GM12878 (cell line): ENCODE measurements around the gene HM13. TPM values are rescaled to one million over a fixed set of nuclear protein-coding genes. Genes with fewer than 3 reads are reported as not detected.

ENCODE experiments used
- ATAC-seq: fragments of 200-7000 bp; cut with Tn5 transposase; 3 replicates; pipeline ENCODE4 v1.9.1; 2020; ENCODE audit warnings: mild to moderate bottlenecking, moderate library complexity
- BruUV-seq: library from RNA; stranded (reverse); fragments of 400-500 nt; replicated peaks from 2 replicates; lab custom pipeline; 2021; lab: Mats Ljungman, UMichigan
- CTCF ChIA-PET: fragments of 300-600 bp; sonication (Branson Sonifier 250); formaldehyde crosslinking; extraction: SDS; loops from one replicate; lab custom pipeline; 2021; ENCODE audit warnings: inconsistent platforms; lab: Yijun Ruan, JAX
- POLR2A ChIA-PET: fragments of 350-600 bp; formaldehyde crosslinking; extraction: SDS; loops from one replicate; lab custom pipeline; 2021; ENCODE audit warnings: inconsistent platforms; lab: Charles Lee
- RAD21 ChIA-PET: fragments of 300-600 bp; sonication (Branson Sonifier 250); formaldehyde crosslinking; loops from one replicate; lab custom pipeline; 2023; ENCODE audit warnings: antibody characterized with exemption; ENCODE audit not compliant: unreplicated experiment; lab: Charles Lee
- SMC1A ChIA-PET: fragments of 300-600 bp; sonication (Branson Sonifier 250); formaldehyde crosslinking; loops from one replicate; lab custom pipeline; 2023; ENCODE audit not compliant: unreplicated experiment, uncharacterized antibody; lab: Charles Lee
- DNase-seq: peaks from one replicate; pipeline ENCODE4 v3.0.0-alpha.2; 2011; ENCODE audit warnings: low read depth, low spot score
- FAIRE-seq: peaks from 3 replicates; lab custom pipeline; 2011; peaks lifted over from hg19 to GRCh38; lab: Jason Lieb, UNC
- H2AFZ ChIP-seq: 2 replicates; pipeline ENCODE4 v1.6.0; 2011; ENCODE audit warnings: low read depth, low read length, control low read depth; ENCODE audit not compliant: control insufficient read depth
- H3K27ac ChIP-seq: 2 replicates; pipeline ENCODE4 v1.5.1; 2011; ENCODE audit warnings: control low read depth; ENCODE audit not compliant: control insufficient read depth, insufficient read depth
- H3K27me3 ChIP-seq, 2 experiments: replicated peaks in 1 of 2; 2 replicates each; pipeline versions ENCODE4 v1.6.0 to v1.6.1; 2011; ENCODE audit warnings: low read length in 1 of 2; ENCODE audit not compliant: control insufficient read depth in 2 of 2, insufficient read depth in 2 of 2
- H3K36me3 ChIP-seq, 2 experiments: 2 replicates each; pipeline ENCODE4 v1.5.1; 2011; ENCODE audit warnings: low read length in 1 of 2; ENCODE audit not compliant: control insufficient read depth in 2 of 2, insufficient read depth in 2 of 2
- H3K4me1 ChIP-seq: 2 replicates; pipeline ENCODE4 v1.6.1; 2011; ENCODE audit warnings: mild to moderate bottlenecking, low read length, moderate library complexity, mixed read lengths; ENCODE audit not compliant: control insufficient read depth, insufficient read depth
- H3K4me2 ChIP-seq: 2 replicates; pipeline ENCODE4 v1.6.0; 2011; ENCODE audit warnings: control low read depth; ENCODE audit not compliant: control insufficient read depth, insufficient read depth
- H3K4me3 ChIP-seq: fragments of 200-600 bp; sonication (generic); 2 replicates; pipeline ENCODE4 v1.5.1; 2016
- H3K79me2 ChIP-seq: 2 replicates; pipeline ENCODE4 v1.6.0; 2011; ENCODE audit warnings: low read length; ENCODE audit not compliant: control insufficient read depth, insufficient read depth
- H3K9ac ChIP-seq: 2 replicates; pipeline ENCODE4 v1.8.0; 2011; ENCODE audit warnings: low read length, control low read depth, mixed read lengths; ENCODE audit not compliant: control insufficient read depth, insufficient read depth
- H3K9me3 ChIP-seq: replicated peaks from 3 replicates; pipeline ENCODE4 v1.5.1; 2011; ENCODE audit warnings: mild to moderate bottlenecking, low read length; ENCODE audit not compliant: control insufficient read depth, insufficient read depth
- H4K20me1 ChIP-seq: 2 replicates; pipeline ENCODE4 v1.6.0; 2011; ENCODE audit not compliant: control insufficient read depth, insufficient read depth
- ASH2L ChIP-seq: fragments of 300-600, 200-600 bp; sonication (generic); IDR thresholded peaks from 2 replicates; pipeline ENCODE4 v1.6.1; 2017; ENCODE audit warnings: low read depth, mild to moderate bottlenecking, borderline replicate concordance
- FOS ChIP-seq: IDR thresholded peaks from 3 replicates; pipeline ENCODE4 v1.6.1; 2011; ENCODE audit warnings: borderline replicate concordance; ENCODE audit not compliant: insufficient read length; ENCODE audit errors: extremely low read depth
- POLR2A ChIP-seq: IDR thresholded peaks from 2 replicates; pipeline ENCODE4 v1.6.1; 2011; ENCODE audit warnings: low read depth, mild to moderate bottlenecking, low read length
- SUPT20H ChIP-seq: IDR thresholded peaks from 2 replicates; pipeline ENCODE4 v1.6.1; 2011; ENCODE audit warnings: low read depth, mild to moderate bottlenecking, low read length, moderate library complexity, borderline replicate concordance; ENCODE audit not compliant: control insufficient read depth
- ZNF622 ChIP-seq: fragments of 450-650 bp; IDR thresholded peaks from 2 replicates; pipeline ENCODE4 v1.6.1; 2017; ENCODE audit warnings: mild to moderate bottlenecking, inconsistent platforms
- WGBS: methylation state at CpG from one replicate; pipeline ENCODE4 v1.1.6; 2016; ENCODE audit warnings: low lambda C conversion rate; ENCODE audit not compliant: insufficient replicate concordance, insufficient coverage; ENCODE audit errors: missing lambda C conversion rate; 5-methylcytosine and 5-hydroxymethylcytosine counted together
- in situ Hi-C: fragments of 300-500 bp; cut with MboI; formaldehyde crosslinking; loops from 9 replicates; pipeline ENCODE4 v1.14.3; 2018; ENCODE audit warnings: mixed read lengths
- intact Hi-C: fragments of 100-400 bp; cut with micrococcal nuclease; formaldehyde crosslinking; loops from one replicate; pipeline ENCODE4 v1.14.2; 2022; ENCODE audit not compliant: unreplicated experiment
- polyA plus RNA-seq, 11 experiments: library from polyadenylated mRNA; depleted of rRNA in 4 of 11; unstranded in 6 of 11; stranded (reverse) in 5 of 11; fragments of >200 nt; fragmentation: Nextera tagmentation in 4 of 11; fragmentation: Illumina TruSeq in 1 of 11; extraction: Ambion mirVana in 4 of 11; extraction: Trizol in 1 of 11; gene quantifications; 1 replicate in 1 of 11; 2 replicates in 10 of 11; pipeline versions ENCODE4 v1.2.1 to v1.2.3, GENCODE V29; 2011 to 2016; ENCODE audit warnings: inconsistent platforms in 2 of 11, missing spikeins in 2 of 11, low read depth in 1 of 11
- total RNA-seq, 4 experiments: library from RNA; depleted of rRNA in 3 of 4; stranded (reverse); fragments of >200 nt in 3 of 4; fragmentation: Illumina TruSeq in 1 of 4; extraction: Trizol in 1 of 4; gene quantifications; 2 replicates each; pipeline versions ENCODE4 v1.2.1 to v1.2.3, GENCODE V29; 2013 to 2021
- TF ChIP-seq, protein P1 (sequence below): IDR thresholded peaks from 2 replicates; pipeline ENCODE4 v1.6.1; 2012; ENCODE audit warnings: low read length, inconsistent platforms
- TF ChIP-seq, protein P2 (sequence below): IDR thresholded peaks from 2 replicates; pipeline ENCODE4 v1.6.1; 2012; ENCODE audit warnings: mild to moderate bottlenecking, low read depth, low read length

The HM13 gene
- total and polyA plus RNA-seq, 10 of the 15 experiments (the other 5 are each of a cell fraction or from before 2014, with no cell fraction given) = 4.8 to 185 (median 81.7) TPM

DNA sequence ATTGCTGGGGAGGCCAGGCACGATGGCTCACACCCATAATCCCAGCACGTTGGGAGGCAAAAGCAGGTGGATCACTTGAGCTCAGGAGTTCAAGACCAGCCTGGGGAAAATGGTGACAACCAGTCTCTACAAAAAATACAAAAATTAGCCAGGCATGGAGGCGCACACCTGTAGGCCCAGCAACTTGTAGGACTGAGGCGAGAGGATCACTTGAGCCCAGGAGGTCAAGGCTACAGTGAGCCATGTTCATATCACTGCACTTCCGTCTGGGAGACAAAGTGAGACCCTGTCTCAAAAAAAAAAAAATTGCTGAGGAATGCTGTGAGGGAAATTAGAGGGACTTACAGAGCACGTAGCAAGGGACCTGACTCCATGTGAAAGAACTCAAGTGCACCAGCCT lies 50.0 kb downstream of the HM13 start:
- H3K9ac ChIP-seq = no peak overlapping the region
- DNase-seq (no peak), FAIRE-seq (no peak), ATAC-seq (no peak)
- no peaks in the 10 kb centered on the region for H3K4me1 ChIP-seq
- H3K36me3 ChIP-seq = peaks cover 18 to 20% of the 10 kb centered on the region in 2 experiments
- CTCF ChIA-PET = interaction anchor here (6.0 to 29.1 kb wide), 2 partner anchors 13 to 47 kb away, joined by 56 to 958 read pairs; partner anchors contain the start of gene ID1
- intact Hi-C loops = loop anchor here (5.0 kb wide), 1 partner anchor 158 kb away; the partner anchor contains the start of gene BCL2L1
- POLR2A ChIA-PET = no interaction called here
- 89% methylated on average over 6 of the region's 6 CpGs for WGBS
- TF ChIP-seq POLR2A = 0 out of 2 replicates have a peak, but pooled peaks have one; percentile 41
- TF ChIP-seq SUPT20H = no peak
- H2AFZ ChIP-seq = no peak overlapping the region
- H3K4me3 ChIP-seq = no peak overlapping the region
- SMC1A ChIA-PET = interaction anchor here (1.9 to 10.3 kb wide), 3 partner anchors 9 to 48 kb away, joined by 5 to 108 read pairs (median 83); no protein-coding TSS in a partner anchor
- H3K4me2 ChIP-seq = no peak overlapping the region
- RAD21 ChIA-PET = interaction anchor here (6.3 kb wide), 1 partner anchor 47 kb away, joined by 126 read pairs; no protein-coding TSS in a partner anchor
- H3K27me3 ChIP-seq = no peaks in the 10 kb centered on the region
- H3K27ac ChIP-seq = no peak overlapping the region
- H3K9me3 ChIP-seq = no peaks in the 10 kb centered on the region
- H4K20me1 ChIP-seq = no peaks in the 10 kb centered on the region
- H3K79me2 ChIP-seq = no peaks in the 10 kb centered on the region
- no TSS peak for BruUV-seq
- in situ Hi-C loops = no loop called here

DNA sequence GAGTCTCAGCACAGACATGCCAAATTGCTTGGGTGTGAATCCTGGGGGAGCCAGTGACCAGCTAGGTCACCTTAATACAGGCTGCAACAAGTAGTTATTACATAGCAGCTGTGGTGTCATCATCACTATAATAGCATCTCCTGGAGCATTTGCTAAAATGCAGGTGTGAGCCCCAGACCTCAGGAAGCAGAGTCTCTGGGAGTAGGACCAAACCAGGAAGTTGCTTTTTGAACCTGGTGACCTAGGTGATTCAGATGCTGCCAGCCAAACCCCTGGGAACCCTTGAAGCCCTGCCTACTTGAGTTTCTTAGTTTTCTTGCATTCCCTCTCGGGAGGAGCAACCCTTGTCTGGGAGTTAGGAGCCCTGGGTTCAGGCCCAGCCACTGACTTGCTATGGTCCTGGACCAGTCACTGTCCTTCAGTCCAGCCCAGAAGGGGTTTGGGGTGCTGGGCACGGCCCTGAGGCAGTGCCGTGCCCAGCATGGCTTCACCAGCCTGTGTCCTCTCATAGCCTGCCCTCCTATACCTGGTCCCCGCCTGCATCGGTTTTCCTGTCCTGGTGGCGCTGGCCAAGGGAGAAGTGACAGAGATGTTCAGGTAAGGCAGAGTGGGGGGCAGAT lies 51.6 kb downstream of the HM13 start:
- ChIA-PET SMC1A (interaction anchor here (1.2 to 10.3 kb wide), 2 partner anchors 47 to 141 kb away, joined by 3 to 108 read pairs; no protein-coding TSS in a partner anchor), POLR2A (interaction anchor here (0.5 kb wide), 1 partner anchor 50 kb away, joined by 3 read pairs; no protein-coding TSS in a partner anchor), CTCF (interaction anchor here (0.7 to 29.1 kb wide), 3 partner anchors 7 to 96 kb away, joined by 3 to 958 read pairs (median 56); partner anchors contain the start of gene ID1), RAD21 (interaction anchor here (1.2 kb wide), 2 partner anchors 14 to 47 kb away, joined by 4 to 6 read pairs; no protein-coding TSS in a partner anchor)
- H3K36me3 ChIP-seq = peaks cover 15 to 22% of the 10 kb centered on the region in 2 experiments
- no peaks in the 10 kb centered on the region for H3K27me3 ChIP-seq
- in situ Hi-C loops = no loop called here
- H4K20me1 ChIP-seq = no peaks in the 10 kb centered on the region
- H3K4me2 ChIP-seq = no peak overlapping the region
- no peaks in the 10 kb centered on the region for H3K9me3 ChIP-seq
- intact Hi-C loops = no loop called here
- DNase-seq (no peak), ATAC-seq (no peak), FAIRE-seq (no peak)
- H3K9ac ChIP-seq = no peak overlapping the region
- no peak overlapping the region for H3K4me3 ChIP-seq
- TF ChIP-seq, protein P1, sequence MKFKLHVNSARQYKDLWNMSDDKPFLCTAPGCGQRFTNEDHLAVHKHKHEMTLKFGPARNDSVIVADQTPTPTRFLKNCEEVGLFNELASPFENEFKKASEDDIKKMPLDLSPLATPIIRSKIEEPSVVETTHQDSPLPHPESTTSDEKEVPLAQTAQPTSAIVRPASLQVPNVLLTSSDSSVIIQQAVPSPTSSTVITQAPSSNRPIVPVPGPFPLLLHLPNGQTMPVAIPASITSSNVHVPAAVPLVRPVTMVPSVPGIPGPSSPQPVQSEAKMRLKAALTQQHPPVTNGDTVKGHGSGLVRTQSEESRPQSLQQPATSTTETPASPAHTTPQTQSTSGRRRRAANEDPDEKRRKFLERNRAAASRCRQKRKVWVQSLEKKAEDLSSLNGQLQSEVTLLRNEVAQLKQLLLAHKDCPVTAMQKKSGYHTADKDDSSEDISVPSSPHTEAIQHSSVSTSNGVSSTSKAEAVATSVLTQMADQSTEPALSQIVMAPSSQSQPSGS = no peak
- no peak for TF ChIP-seq ASH2L
- TF ChIP-seq ZNF622 = no peak
- TF ChIP-seq, protein P2, sequence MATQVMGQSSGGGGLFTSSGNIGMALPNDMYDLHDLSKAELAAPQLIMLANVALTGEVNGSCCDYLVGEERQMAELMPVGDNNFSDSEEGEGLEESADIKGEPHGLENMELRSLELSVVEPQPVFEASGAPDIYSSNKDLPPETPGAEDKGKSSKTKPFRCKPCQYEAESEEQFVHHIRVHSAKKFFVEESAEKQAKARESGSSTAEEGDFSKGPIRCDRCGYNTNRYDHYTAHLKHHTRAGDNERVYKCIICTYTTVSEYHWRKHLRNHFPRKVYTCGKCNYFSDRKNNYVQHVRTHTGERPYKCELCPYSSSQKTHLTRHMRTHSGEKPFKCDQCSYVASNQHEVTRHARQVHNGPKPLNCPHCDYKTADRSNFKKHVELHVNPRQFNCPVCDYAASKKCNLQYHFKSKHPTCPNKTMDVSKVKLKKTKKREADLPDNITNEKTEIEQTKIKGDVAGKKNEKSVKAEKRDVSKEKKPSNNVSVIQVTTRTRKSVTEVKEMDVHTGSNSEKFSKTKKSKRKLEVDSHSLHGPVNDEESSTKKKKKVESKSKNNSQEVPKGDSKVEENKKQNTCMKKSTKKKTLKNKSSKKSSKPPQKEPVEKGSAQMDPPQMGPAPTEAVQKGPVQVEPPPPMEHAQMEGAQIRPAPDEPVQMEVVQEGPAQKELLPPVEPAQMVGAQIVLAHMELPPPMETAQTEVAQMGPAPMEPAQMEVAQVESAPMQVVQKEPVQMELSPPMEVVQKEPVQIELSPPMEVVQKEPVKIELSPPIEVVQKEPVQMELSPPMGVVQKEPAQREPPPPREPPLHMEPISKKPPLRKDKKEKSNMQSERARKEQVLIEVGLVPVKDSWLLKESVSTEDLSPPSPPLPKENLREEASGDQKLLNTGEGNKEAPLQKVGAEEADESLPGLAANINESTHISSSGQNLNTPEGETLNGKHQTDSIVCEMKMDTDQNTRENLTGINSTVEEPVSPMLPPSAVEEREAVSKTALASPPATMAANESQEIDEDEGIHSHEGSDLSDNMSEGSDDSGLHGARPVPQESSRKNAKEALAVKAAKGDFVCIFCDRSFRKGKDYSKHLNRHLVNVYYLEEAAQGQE = no peak
- no peak for TF ChIP-seq FOS
- peak; percentile 42; the same call in 1 of the 2 replicates for TF ChIP-seq POLR2A
- no peak overlapping the region for H2AFZ ChIP-seq
- WGBS = 99% methylated on average over 6 of the region's 6 CpGs
- no TSS peak for BruUV-seq
- no peaks in the 10 kb centered on the region for H3K4me1 ChIP-seq
- H3K27ac ChIP-seq = no peak overlapping the region
- no peaks in the 10 kb centered on the region for H3K79me2 ChIP-seq
